AG04450 (cell line): ENCODE results near the gene OSBPL1A. TPM values are rescaled to one million over a fixed set of nuclear protein-coding genes. Genes with fewer than 3 reads are reported as not detected.

Experiments used
- CTCF ChIA-PET: fragments of 300-600, 350-600 bp; formaldehyde crosslinking; extraction: SDS; loops from one replicate; lab custom pipeline; 2022; ENCODE audit warnings: antibody characterized with exemption, inconsistent platforms; lab: Charles Lee
- POLR2A ChIA-PET: fragments of 350-600 bp; formaldehyde crosslinking; extraction: SDS; loops from one replicate; lab custom pipeline; 2021; ENCODE audit warnings: antibody characterized with exemption, inconsistent platforms; lab: Yijun Ruan, JAX
- DNase-seq: peaks from one replicate; pipeline ENCODE4 v3.0.0-alpha.2; 2011; ENCODE audit warnings: low read depth, low spot score
- H3K27ac ChIP-seq: one replicate; pipeline ENCODE4 v1.5.1; 2012; ENCODE audit warnings: low read depth, low read length, control low read depth
- H3K27me3 ChIP-seq: one replicate; pipeline ENCODE4 v1.6.0; 2012; ENCODE audit warnings: low read length; ENCODE audit not compliant: control insufficient read depth, insufficient read depth
- H3K4me3 ChIP-seq: 2 replicates; pipeline ENCODE4 v1.5.1; 2011; ENCODE audit warnings: mild to moderate bottlenecking, low read depth, low read length, control low read depth
- H3K9me3 ChIP-seq: 2 replicates; pipeline ENCODE4 v1.5.1; 2012; ENCODE audit warnings: low read length; ENCODE audit not compliant: control insufficient read depth, insufficient read depth
- CTCF ChIP-seq: IDR thresholded peaks from 2 replicates; pipeline ENCODE4 v1.5.1; 2011; ENCODE audit warnings: low read depth, low read length, control low read depth, inconsistent platforms
- polyA plus RNA-seq: library from polyadenylated mRNA; depleted of rRNA; stranded (reverse); fragments of >200 nt; gene quantifications from 2 replicates; pipeline ENCODE4 v1.2.3, GENCODE V29; 2011

OSBPL1A gene
- polyA plus RNA-seq, 1 experiment, result 56.1 TPM

- CTCF ChIA-PET, result interaction anchor here (1.9 kb wide), 1 partner anchor 51 kb away, joined by 9 read pairs; no protein-coding TSS in a partner anchor
- Histone ChIP-seq H3K27me3 (no peaks in the 10 kb centered on the region), H3K9me3 (no peaks in the 10 kb centered on the region), H3K27ac (no peak overlapping the region), H3K4me3 (no peak overlapping the region)
- DNase-seq, result no peak
- POLR2A ChIA-PET, result interaction anchor here (1.0 kb wide), 1 partner anchor 11 kb away, joined by 3 read pairs; the partner anchor contains the start of gene IMPACT
- no peak for TF ChIP-seq CTCF
Observed at GRCh38 chr18:24436939-24437338, 39.3 kb upstream of the OSBPL1A start.

- CTCF ChIA-PET, result no interaction called here
- Histone ChIP-seq H3K27me3 (no peaks in the 10 kb centered on the region), H3K4me3 (no peak overlapping the region), H3K9me3 (no peaks in the 10 kb centered on the region), H3K27ac (no peak overlapping the region)
- POLR2A ChIA-PET, result no interaction called here
- no peak for DNase-seq
- TF ChIP-seq CTCF, result no peak
Observed at GRCh38 chr18:24432618-24433017, 35.0 kb upstream of the OSBPL1A start.

GRCh38 chr18:24429188-24429587, 31.6 kb upstream of the OSBPL1A start:
- Histone ChIP-seq H3K4me3 (no peak overlapping the region), H3K9me3 (peaks cover 4% of the 10 kb centered on the region; the same call in 1 of the 2 replicates), H3K27me3 (no peaks in the 10 kb centered on the region), H3K27ac (no peak overlapping the region)
- DNase-seq, result no peak
- ChIA-PET CTCF (interaction anchor here (1.4 kb wide), 1 partner anchor 60 kb away, joined by 3 read pairs; no protein-coding TSS in a partner anchor), POLR2A (no interaction called here)
- no peak for TF ChIP-seq CTCF

GRCh38 chr18:24428709-24429108, 31.1 kb upstream of the OSBPL1A start:
- POLR2A ChIA-PET, result no interaction called here
- H3K27me3 ChIP-seq, result no peaks in the 10 kb centered on the region
- H3K9me3 ChIP-seq, result peaks cover 4% of the 10 kb centered on the region; the same call in 1 of the 2 replicates
- no peak for TF ChIP-seq CTCF
- H3K27ac ChIP-seq, result no peak overlapping the region
- no peak overlapping the region for H3K4me3 ChIP-seq
- no peak for DNase-seq
- CTCF ChIA-PET, result interaction anchor here (0.9 to 1.4 kb wide), 2 partner anchors 60 to 69 kb away, joined by 3 to 5 read pairs; no protein-coding TSS in a partner anchor

- ChIA-PET POLR2A (interaction anchor here (0.6 to 1.6 kb wide), 2 partner anchors 30 to 806 kb away, joined by 3 to 15 read pairs; partner anchors contain the start of gene OSBPL1A), CTCF (interaction anchor here (1.5 kb wide), 1 partner anchor 61 kb away, joined by 4 read pairs; no protein-coding TSS in a partner anchor)
- H3K9me3 ChIP-seq, result peaks cover 4% of the 10 kb centered on the region; the same call in 1 of the 2 replicates
- H3K27me3 ChIP-seq, result no peaks in the 10 kb centered on the region
- no peak for TF ChIP-seq CTCF
- peak overlapping the region; percentile 76 for H3K4me3 ChIP-seq
- DNase-seq, result no peak
- no peak overlapping the region for H3K27ac ChIP-seq
Observed at GRCh38 chr18:24427484-24427883, 29.9 kb upstream of the OSBPL1A start.
